Activated B cell treated with CpG ODN at 0.5 μM for 24 hours (primary cell): ENCODE results near the gene BICRA. TPM values are rescaled to one million over a fixed set of nuclear protein-coding genes. Genes with fewer than 3 reads are reported as not detected.

Experiments used
- ATAC-seq: fragments of 200-7000 bp; cut with Tn5 transposase; one replicate; pipeline ENCODE4 v1.10.0; 2021; ENCODE audit warnings: low read depth, mild to moderate bottlenecking, moderate library complexity
- CTCF ChIA-PET: fragments of 350-600 bp; sonication (Branson Sonifier 250); formaldehyde crosslinking; loops from one replicate; lab custom pipeline; 2021; ENCODE audit warnings: antibody characterized with exemption; lab: Charles Lee
- POLR2A ChIA-PET: fragments of 350-600 bp; sonication (Branson Sonifier 250); formaldehyde crosslinking; loops from one replicate; lab custom pipeline; 2021; ENCODE audit warnings: antibody characterized with exemption; lab: Charles Lee
- DNase-seq: peaks from one replicate; pipeline ENCODE4 v3.0.0; 2022
- H3K27ac Mint-ChIP-seq: one replicate; pipeline ENCODE4 v1.8.0; 2020; ENCODE audit warnings: mixed read lengths
- H3K27me3 Mint-ChIP-seq: one replicate; pipeline ENCODE4 v1.8.0; 2021; ENCODE audit warnings: mixed read lengths
- H3K36me3 Mint-ChIP-seq: one replicate; pipeline ENCODE4 v1.8.0; 2021; ENCODE audit warnings: low read depth, mixed read lengths
- H3K4me1 Mint-ChIP-seq: one replicate; pipeline ENCODE4 v1.8.0; 2021; ENCODE audit warnings: mixed read lengths
- H3K4me3 Mint-ChIP-seq: one replicate; pipeline ENCODE4 v1.8.0; 2020; ENCODE audit warnings: mild to moderate bottlenecking, mixed read lengths
- H3K9me3 Mint-ChIP-seq: one replicate; pipeline ENCODE4 v1.8.0; 2020; ENCODE audit warnings: mixed read lengths
- intact Hi-C: fragments of 100-400 bp; cut with micrococcal nuclease; formaldehyde crosslinking; loops from one replicate; pipeline ENCODE4 v1.15.1; 2024
- total RNA-seq: library from RNA; stranded (reverse); gene quantifications from 2 replicates; pipeline ENCODE4 v1.2.3, GENCODE V29; 2022
- TF ChIP-seq, protein P1 (sequence below): fragments of 200-600 bp; IDR thresholded peaks from one replicate; pipeline ENCODE4 v1.8.0; 2022; ENCODE audit warnings: antibody characterized with exemption, mild to moderate bottlenecking

The BICRA gene
- total RNA-seq, 1 donor from 2014 or later, result 16.0 TPM

DNA sequence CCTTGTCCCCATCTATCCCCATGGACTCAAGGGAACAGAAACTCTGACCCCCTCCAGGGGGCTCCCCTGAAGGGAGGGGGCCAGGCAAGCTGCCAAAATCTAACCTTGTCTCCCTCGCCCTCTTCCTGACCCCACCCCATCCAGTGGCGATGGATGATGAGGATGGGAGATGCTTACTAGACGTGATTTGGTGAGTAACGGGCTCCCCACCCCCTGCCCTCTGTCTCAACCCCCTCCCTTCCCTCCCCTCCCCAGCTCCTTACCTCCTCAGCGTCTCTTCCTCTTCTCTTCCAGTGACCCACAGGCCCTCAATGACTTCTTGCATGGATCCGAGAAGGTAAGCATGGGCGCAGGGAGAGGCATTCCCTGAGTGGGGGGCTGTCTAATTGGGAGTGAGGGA, 64.5 kb downstream of the BICRA start:
- TF ChIP-seq, protein P1, sequence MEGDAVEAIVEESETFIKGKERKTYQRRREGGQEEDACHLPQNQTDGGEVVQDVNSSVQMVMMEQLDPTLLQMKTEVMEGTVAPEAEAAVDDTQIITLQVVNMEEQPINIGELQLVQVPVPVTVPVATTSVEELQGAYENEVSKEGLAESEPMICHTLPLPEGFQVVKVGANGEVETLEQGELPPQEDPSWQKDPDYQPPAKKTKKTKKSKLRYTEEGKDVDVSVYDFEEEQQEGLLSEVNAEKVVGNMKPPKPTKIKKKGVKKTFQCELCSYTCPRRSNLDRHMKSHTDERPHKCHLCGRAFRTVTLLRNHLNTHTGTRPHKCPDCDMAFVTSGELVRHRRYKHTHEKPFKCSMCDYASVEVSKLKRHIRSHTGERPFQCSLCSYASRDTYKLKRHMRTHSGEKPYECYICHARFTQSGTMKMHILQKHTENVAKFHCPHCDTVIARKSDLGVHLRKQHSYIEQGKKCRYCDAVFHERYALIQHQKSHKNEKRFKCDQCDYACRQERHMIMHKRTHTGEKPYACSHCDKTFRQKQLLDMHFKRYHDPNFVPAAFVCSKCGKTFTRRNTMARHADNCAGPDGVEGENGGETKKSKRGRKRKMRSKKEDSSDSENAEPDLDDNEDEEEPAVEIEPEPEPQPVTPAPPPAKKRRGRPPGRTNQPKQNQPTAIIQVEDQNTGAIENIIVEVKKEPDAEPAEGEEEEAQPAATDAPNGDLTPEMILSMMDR, result no peak
- Mint-ChIP-seq H3K36me3 (peaks cover 56% of the 10 kb centered on the region), H3K27ac (no peak overlapping the region), H3K4me1 (no peaks in the 10 kb centered on the region), H3K9me3 (no peaks in the 10 kb centered on the region), H3K27me3 (no peaks in the 10 kb centered on the region), H3K4me3 (no peak overlapping the region)
- intact Hi-C loops, result no loop called here
- no peak for DNase-seq
- no peak for ATAC-seq
- CTCF ChIA-PET, result no interaction called here
- POLR2A ChIA-PET, result no interaction called here

DNA sequence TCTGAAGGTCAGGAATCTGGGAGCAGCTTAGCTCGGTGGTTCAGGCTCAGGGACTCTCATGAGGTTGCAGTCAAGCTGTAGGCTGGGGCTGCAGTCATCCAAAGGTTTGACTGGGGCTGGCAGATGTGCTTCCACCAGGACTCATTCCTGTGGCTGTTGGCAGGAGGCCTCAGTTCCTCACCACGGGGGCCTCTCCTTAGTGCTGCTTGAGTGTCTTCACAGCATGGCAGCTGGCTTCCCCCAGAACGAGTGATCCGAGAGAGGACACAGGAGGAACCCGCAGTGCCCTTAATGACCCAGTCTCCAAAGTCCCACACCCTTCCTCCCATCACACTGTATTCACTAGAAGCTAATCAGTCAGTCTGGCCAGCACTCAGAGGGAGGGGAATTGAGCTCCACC, 65.6 kb downstream of the BICRA start:
- Mint-ChIP-seq H3K4me3 (no peak overlapping the region), H3K4me1 (no peaks in the 10 kb centered on the region), H3K27me3 (no peaks in the 10 kb centered on the region), H3K27ac (no peak overlapping the region), H3K9me3 (no peaks in the 10 kb centered on the region), H3K36me3 (peaks cover 60% of the 10 kb centered on the region)
- TF ChIP-seq, protein P1, result no peak
- ChIA-PET POLR2A (no interaction called here), CTCF (no interaction called here)
- intact Hi-C loops, result no loop called here
- ATAC-seq, result no peak
- DNase-seq, result no peak

DNA sequence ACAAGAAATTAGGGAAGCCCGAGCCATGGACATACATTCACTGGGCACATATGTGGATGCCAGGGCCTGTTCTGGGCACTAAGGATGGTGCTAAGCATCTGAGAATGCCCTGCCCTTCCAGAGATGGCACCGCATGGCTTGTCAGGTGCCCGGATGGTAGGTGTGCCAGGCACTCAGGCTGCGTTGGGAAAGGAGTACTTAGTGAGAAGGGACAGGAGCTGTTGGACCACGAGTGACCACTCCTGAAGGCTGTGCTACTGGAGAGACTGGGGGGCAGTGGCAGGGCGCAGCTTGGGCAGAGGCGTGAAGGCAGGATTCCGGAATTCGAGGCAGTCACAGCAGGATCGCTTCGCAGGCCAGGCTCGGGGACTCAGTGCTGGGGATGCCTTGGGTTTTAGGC, 66.3 kb downstream of the BICRA start:
- H3K27me3 Mint-ChIP-seq, result no peaks in the 10 kb centered on the region

DNA sequence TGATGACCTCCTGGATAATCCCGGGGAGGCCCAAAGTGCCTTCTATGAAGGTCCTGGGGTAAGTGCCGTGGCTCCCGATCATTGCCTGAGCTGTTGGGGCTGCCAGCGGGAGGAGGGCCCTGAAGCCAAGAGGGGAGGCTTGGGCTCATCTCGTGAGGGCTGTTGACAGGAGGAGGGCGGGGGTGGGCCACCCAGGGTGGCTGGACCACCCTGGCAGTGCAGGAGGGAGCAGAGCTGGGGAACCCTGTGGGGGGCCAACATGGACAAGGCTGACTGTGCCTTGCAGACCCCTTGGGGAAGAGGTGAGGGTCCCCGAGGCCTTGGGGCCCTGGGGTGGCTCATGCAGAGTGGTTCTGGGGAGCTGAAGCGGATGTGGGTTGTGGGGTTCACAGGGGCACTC, 66.9 kb downstream of the BICRA start:
- no peaks in the 10 kb centered on the region for H3K9me3 Mint-ChIP-seq
- peaks cover 52% of the 10 kb centered on the region for H3K36me3 Mint-ChIP-seq
- TF ChIP-seq, protein P1, result no peak
- no peak overlapping the region for H3K4me3 Mint-ChIP-seq
- H3K4me1 Mint-ChIP-seq, result no peaks in the 10 kb centered on the region
- ATAC-seq (no peak), DNase-seq (no peak)
- POLR2A ChIA-PET, result interaction anchor here (0.6 kb wide), 1 partner anchor 183 kb away, joined by 8 read pairs; no protein-coding TSS in a partner anchor
- intact Hi-C loops, result no loop called here
- no peaks in the 10 kb centered on the region for H3K27me3 Mint-ChIP-seq
- no peak overlapping the region for H3K27ac Mint-ChIP-seq
- CTCF ChIA-PET, result no interaction called here

More for the DNA sequence above, 66.3 kb downstream of the BICRA start:
- intact Hi-C loops, result no loop called here
- DNase-seq (no peak), ATAC-seq (no peak)
- ChIA-PET POLR2A (no interaction called here), CTCF (no interaction called here)
- Mint-ChIP-seq H3K27ac (no peak overlapping the region), H3K9me3 (no peaks in the 10 kb centered on the region), H3K36me3 (peaks cover 56% of the 10 kb centered on the region), H3K4me3 (no peak overlapping the region), H3K4me1 (no peaks in the 10 kb centered on the region)
- TF ChIP-seq, protein P1, result no peak

DNA sequence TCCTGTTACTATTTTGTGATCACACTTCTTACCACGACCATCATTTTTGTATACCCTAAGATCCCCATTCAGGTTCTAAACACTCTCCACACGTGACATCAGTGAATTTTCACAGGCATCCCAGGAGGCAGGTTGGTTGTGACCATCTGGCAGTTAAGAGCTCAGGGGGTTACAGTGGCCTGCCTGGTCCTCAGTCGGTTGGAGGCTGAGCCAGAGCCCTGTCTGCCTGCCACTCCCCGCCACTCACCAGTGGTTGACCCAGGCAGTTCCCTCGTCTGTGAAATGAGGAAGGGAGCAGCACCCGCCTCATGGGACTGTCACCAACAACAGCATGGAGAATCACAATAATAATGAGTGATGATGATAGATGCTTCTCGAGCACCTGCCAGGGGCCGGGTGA, 67.9 kb downstream of the BICRA start:
- TF ChIP-seq, protein P1, result no peak
- H3K36me3 Mint-ChIP-seq, result peaks cover 51% of the 10 kb centered on the region
- CTCF ChIA-PET, result no interaction called here

More for the DNA sequence above, 67.9 kb downstream of the BICRA start:
- POLR2A ChIA-PET, result no interaction called here
- no peak for ATAC-seq
- DNase-seq, result no peak
- H3K4me3 Mint-ChIP-seq, result no peak overlapping the region
- no peaks in the 10 kb centered on the region for H3K9me3 Mint-ChIP-seq
- intact Hi-C loops, result no loop called here
- H3K27ac Mint-ChIP-seq, result no peak overlapping the region
- no peaks in the 10 kb centered on the region for H3K27me3 Mint-ChIP-seq
- no peaks in the 10 kb centered on the region for H3K4me1 Mint-ChIP-seq
